HFF-Myc (cell line): ENCODE data around the gene CDH16.

Source experiments
- DNase-seq: peaks from one replicate; pipeline ENCODE4 v3.0.0-alpha.2; 2011; ENCODE audit warnings: low read depth; ENCODE audit errors: extremely low read depth
- H3K4me3 ChIP-seq: replicated peaks from 2 replicates; pipeline ENCODE4 v1.5.1; 2011; ENCODE audit warnings: low read depth, mild to moderate bottlenecking, control low read depth, low read length
- CTCF ChIP-seq: IDR thresholded peaks from 2 replicates; pipeline ENCODE4 v1.5.1; 2012; ENCODE audit warnings: mild to moderate bottlenecking, low read depth, low read length, control low read depth; ENCODE audit errors: missing control alignments

CDH16 gene

GRCh38 chr16:66895999-66896398, 22.7 kb downstream of the CDH16 start:
- no peak for TF ChIP-seq CTCF
- no peak overlapping the region for H3K4me3 ChIP-seq
- no peak for DNase-seq

- TF ChIP-seq CTCF: no peak
- no peak overlapping the region for H3K4me3 ChIP-seq
- no peak for DNase-seq
Measured at GRCh38 chr16:66895689-66895979, 23.1 kb downstream of the CDH16 start.

DNA sequence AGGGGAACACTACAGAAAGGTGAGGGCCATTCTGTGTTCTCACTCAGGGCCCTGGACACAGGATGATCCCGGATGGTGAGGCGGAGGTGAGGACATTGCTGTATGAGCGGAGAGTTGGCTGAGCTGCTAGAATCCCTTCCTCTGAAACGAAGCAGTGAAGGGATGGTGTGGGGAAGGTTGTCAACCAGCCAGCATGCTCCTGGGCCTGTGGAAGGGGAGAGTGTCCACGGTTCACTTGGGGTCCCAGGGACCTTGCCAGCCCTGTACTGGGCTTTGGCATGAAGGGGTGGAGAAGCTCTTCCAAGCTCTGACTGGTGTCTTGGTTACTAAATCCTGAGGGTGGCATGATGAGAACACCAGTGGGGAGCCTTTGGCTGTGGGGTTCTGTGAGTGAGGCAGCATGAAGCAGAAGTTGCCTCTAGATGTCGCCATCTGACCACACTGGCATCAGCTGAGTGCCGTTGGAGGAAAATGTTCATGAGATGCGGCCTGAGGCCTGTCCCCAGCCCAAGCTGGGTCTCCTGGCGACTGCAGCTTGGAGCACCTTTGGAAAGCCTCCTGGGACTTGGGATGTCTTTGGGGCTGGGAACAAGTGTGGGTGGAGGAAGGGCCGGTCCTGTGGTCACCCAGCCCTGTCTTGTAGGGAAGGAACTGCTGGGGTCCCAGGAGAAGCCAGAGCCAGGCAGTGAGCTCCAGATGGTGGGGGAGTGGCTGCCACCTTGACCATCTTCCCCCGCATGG, 23.6 kb downstream of the CDH16 start:
- DNase-seq: no peak
- no peak overlapping the region for H3K4me3 ChIP-seq
- TF ChIP-seq CTCF: peak; percentile 77

- no peak for DNase-seq
- no peak overlapping the region for H3K4me3 ChIP-seq
- no peak for TF ChIP-seq CTCF
Measured at GRCh38 chr16:66894055-66894454, 24.6 kb downstream of the CDH16 start.

GRCh38 chr16:66891797-66892196, 26.9 kb downstream of the CDH16 start:
- no peak overlapping the region for H3K4me3 ChIP-seq
- TF ChIP-seq CTCF: no peak
- no peak for DNase-seq

DNA sequence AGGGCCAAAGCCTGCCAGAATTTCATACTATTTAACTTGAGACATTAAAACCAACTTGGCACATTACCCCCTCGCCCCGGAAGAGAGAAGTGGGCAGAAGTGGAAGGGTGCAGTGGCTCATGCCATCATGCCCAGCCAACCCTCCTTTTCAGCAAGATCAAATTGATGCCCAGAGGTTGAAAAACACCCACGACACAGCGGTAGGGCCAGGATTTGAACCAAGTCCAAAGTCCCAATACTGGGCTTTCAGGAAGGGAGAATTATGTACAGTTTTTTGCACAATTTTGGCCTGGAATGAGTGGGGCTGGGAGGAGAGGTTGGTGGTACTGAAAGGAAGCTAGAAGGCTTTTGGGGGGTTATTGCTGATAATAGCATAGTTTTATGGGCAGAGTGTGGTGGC, 27.3 kb downstream of the CDH16 start:
- no peak for TF ChIP-seq CTCF
- H3K4me3 ChIP-seq: no peak overlapping the region
- DNase-seq: no peak

DNA sequence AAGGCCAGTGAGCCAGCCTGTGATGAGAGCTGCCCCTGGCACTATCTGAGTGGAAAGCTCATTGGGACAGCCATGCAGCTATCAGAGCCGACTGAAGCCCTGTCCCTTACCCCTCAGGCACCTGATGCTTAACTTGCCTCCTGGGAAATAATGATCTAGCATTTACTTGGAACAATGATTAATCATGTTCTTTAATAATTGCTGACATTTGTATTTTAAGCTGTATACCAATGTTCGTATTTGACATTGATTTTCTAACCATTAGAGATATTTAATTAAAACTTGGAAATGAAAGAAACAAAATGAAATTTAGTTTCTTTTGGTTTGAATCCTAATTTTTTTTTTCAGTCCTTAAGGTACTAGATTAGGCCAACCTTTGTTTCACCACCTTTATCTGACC, 27.9 kb downstream of the CDH16 start:
- TF ChIP-seq CTCF: no peak
- no peak for DNase-seq
- no peak overlapping the region for H3K4me3 ChIP-seq
